Right ventricle myocardium superior (tissue), 1 donor: ENCODE results near the gene CARMIL1. TPM values are rescaled to one million over a fixed set of nuclear protein-coding genes. Genes with fewer than 3 reads are reported as not detected.

Experiments
- ATAC-seq: fragments of 200-7000 bp; cut with Tn5 transposase; one replicate; pipeline ENCODE4 v1.9.1; 2020; ENCODE audit warnings: mild to moderate bottlenecking; ENCODE audit not compliant: poor library complexity
- DNase-seq: peaks from one replicate; pipeline ENCODE4 v3.0.0-alpha.2; 2020
- intact Hi-C: fragments of 100-400 bp; cut with DNase I; formaldehyde crosslinking; loops from one replicate; pipeline ENCODE4 v1.11.2; 2022
- long read RNA-seq: library from polyadenylated mRNA; unstranded; transcript quantifications from one replicate; pipeline ENCODE4 v2.0.0, GENCODE V29; 2021
- total RNA-seq: library from RNA; stranded (reverse); fragmentation: NEBNext Ultra II Directional; extraction: Animal tissue kit (Norgen Biotek cat#: 25700); gene quantifications from one replicate; pipeline ENCODE4 v1.2.1, GENCODE V29; 2021
- donor health status: DM: no; HTN: yes; CAD: no; lungs with severe emphysema.

CARMIL1 gene
- 3.4 TPM for total RNA-seq
- long read RNA-seq, partial matches to known transcripts, result 1 of 1 reads
- long read RNA-seq, other reads (novel, unspliced or antisense), result 0 of 1 reads

GRCh38 chr6:25278914-25279747 lies at the start of gene CARMIL1:
Gene CARMIL1, plus strand, starts transcription at chr6:25279374. Its CDS starts 422 bp downstream, at chr6:25279796.
- ATAC-seq (peak; percentile 96), DNase-seq (peak; percentile 87)
- intact Hi-C loops, result loop anchor here (5.0 kb wide), 1 partner anchor 213 kb away; no protein-coding TSS in a partner anchor

GRCh38 chr6:25229671-25230321 lies 49.4 kb upstream of the CARMIL1 start:
- intact Hi-C loops, result no loop called here
- DNase-seq (no peak), ATAC-seq (no peak)

- intact Hi-C loops, result no loop called here
- ATAC-seq, result peak; percentile 55
- DNase-seq, result peak; percentile 53
Measured at GRCh38 chr6:25232479-25232878, 46.7 kb upstream of the CARMIL1 start.

GRCh38 chr6:25233226-25233625 lies 45.9 kb upstream of the CARMIL1 start:
- intact Hi-C loops, result no loop called here
- DNase-seq (no peak), ATAC-seq (no peak)

GRCh38 chr6:25237579-25237978 lies 41.6 kb upstream of the CARMIL1 start:
- no peak for DNase-seq
- ATAC-seq, result no peak
- intact Hi-C loops, result no loop called here

- ATAC-seq (no peak), DNase-seq (no peak)
- intact Hi-C loops, result no loop called here
Measured at GRCh38 chr6:25239059-25239458, 40.1 kb upstream of the CARMIL1 start.

GRCh38 chr6:25239498-25239897 lies 39.7 kb upstream of the CARMIL1 start:
- intact Hi-C loops, result no loop called here
- ATAC-seq, result no peak
- no peak for DNase-seq

- intact Hi-C loops, result no loop called here
- DNase-seq (no peak), ATAC-seq (no peak)
Measured at GRCh38 chr6:25242567-25242966, 36.6 kb upstream of the CARMIL1 start.

- ATAC-seq (no peak), DNase-seq (no peak)
- intact Hi-C loops, result no loop called here
Measured at GRCh38 chr6:25244865-25245264, 34.3 kb upstream of the CARMIL1 start.

GRCh38 chr6:25248123-25248522 lies 31.1 kb upstream of the CARMIL1 start:
- ATAC-seq (no peak), DNase-seq (no peak)
- intact Hi-C loops, result no loop called here

- intact Hi-C loops, result no loop called here
- ATAC-seq, result no peak
- no peak for DNase-seq
Measured at GRCh38 chr6:25249133-25249532, 30.0 kb upstream of the CARMIL1 start.

- ATAC-seq (no peak), DNase-seq (no peak)
- intact Hi-C loops, result no loop called here
Measured at GRCh38 chr6:25250878-25251277, 28.3 kb upstream of the CARMIL1 start.

GRCh38 chr6:25251426-25251825 lies 27.7 kb upstream of the CARMIL1 start:
- intact Hi-C loops, result no loop called here

GRCh38 chr6:25253351-25253750 lies 25.8 kb upstream of the CARMIL1 start:
- DNase-seq, result no peak
- no peak for ATAC-seq
- intact Hi-C loops, result no loop called here

More at GRCh38 chr6:25251426-25251825, 27.7 kb upstream of the CARMIL1 start:
- DNase-seq (no peak), ATAC-seq (no peak)

GRCh38 chr6:25254671-25255070 lies 24.5 kb upstream of the CARMIL1 start:
- ATAC-seq (no peak), DNase-seq (no peak)
- intact Hi-C loops, result no loop called here

- DNase-seq, result peak; percentile 40
- ATAC-seq, result no peak
- intact Hi-C loops, result no loop called here
Measured at GRCh38 chr6:25257686-25258348, 21.4 kb upstream of the CARMIL1 start.

- intact Hi-C loops, result no loop called here
- no peak for DNase-seq
- no peak for ATAC-seq
Measured at GRCh38 chr6:25259756-25260155, 19.4 kb upstream of the CARMIL1 start.

GRCh38 chr6:25263657-25264056 lies 15.5 kb upstream of the CARMIL1 start:
- DNase-seq (no peak), ATAC-seq (no peak)
- intact Hi-C loops, result no loop called here

- ATAC-seq, result peak; percentile 22
- intact Hi-C loops, result loop anchor here (5.0 kb wide), 1 partner anchor 291 kb away; no protein-coding TSS in a partner anchor
Measured at GRCh38 chr6:25266456-25267100, 12.6 kb upstream of the CARMIL1 start.

More at GRCh38 chr6:25266456-25267100, 12.6 kb upstream of the CARMIL1 start:
- no peak for DNase-seq
